H1 (cell line): ENCODE data around the gene ARHGAP8.

ENCODE experiments used
- KDM1A ChIP-seq: fragments of 200-600, 300-600 bp; sonication (generic); IDR thresholded peaks from 2 replicates; pipeline ENCODE4 v1.7.1; 2016; ENCODE audit warnings: mild to moderate bottlenecking, low read length, borderline replicate concordance
- TF ChIP-seq, protein P1 (sequence below): IDR thresholded peaks from 2 replicates; pipeline ENCODE4 v1.6.1; 2011; ENCODE audit warnings: low read length, improper control_type of control experiment
- TF ChIP-seq, protein P2 (sequence below), 3 experiments: IDR thresholded peaks; 1 replicate in 2 of 3; 2 replicates in 1 of 3; pipeline versions ENCODE4 v1.5.1 to v1.6.1; 2011; ENCODE audit warnings: low read length in 3 of 3, mild to moderate bottlenecking in 3 of 3, inconsistent platforms in 2 of 3, low read depth in 1 of 3, moderate library complexity in 1 of 3; ENCODE audit not compliant: insufficient read depth in 1 of 3; ENCODE audit errors: control extremely low read depth in 1 of 3

DNA sequence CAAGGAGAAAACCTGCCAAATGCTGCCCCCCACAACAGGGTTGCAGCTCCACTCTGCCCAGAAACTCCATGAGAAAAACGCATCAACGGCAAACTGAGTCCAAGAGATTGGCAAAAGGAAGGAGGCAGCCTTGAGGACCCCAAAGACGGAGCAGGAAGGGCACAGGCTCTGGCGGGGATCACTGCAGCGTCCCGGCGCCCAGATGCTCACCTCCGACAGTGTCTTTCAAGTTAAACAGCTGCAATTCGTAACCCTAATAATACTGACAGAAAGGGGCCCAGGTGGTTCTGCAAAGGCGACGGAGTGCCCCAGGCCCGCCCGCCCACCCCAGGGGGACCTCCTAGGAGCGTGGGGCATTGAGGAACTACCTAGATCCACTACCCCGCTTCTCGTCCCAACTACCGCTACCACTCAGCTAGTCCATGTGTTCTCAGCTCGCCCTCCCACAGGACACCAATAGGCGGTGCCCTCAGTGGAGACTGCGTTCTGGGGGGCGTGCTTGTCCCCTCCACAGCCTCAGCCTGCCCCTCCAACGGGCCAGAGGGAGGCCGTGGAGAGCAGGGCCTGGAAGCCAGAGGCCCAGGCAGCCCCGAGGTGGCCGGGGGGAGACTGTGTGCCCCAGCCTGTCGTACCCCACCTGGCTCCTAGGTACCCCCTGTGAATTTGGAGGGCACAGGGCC is 130.0 kb downstream of the ARHGAP8 start:
- TF ChIP-seq, protein P1, sequence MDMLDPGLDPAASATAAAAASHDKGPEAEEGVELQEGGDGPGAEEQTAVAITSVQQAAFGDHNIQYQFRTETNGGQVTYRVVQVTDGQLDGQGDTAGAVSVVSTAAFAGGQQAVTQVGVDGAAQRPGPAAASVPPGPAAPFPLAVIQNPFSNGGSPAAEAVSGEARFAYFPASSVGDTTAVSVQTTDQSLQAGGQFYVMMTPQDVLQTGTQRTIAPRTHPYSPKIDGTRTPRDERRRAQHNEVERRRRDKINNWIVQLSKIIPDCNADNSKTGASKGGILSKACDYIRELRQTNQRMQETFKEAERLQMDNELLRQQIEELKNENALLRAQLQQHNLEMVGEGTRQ: no peak
- TF ChIP-seq KDM1A: no peak
- TF ChIP-seq, protein P2, sequence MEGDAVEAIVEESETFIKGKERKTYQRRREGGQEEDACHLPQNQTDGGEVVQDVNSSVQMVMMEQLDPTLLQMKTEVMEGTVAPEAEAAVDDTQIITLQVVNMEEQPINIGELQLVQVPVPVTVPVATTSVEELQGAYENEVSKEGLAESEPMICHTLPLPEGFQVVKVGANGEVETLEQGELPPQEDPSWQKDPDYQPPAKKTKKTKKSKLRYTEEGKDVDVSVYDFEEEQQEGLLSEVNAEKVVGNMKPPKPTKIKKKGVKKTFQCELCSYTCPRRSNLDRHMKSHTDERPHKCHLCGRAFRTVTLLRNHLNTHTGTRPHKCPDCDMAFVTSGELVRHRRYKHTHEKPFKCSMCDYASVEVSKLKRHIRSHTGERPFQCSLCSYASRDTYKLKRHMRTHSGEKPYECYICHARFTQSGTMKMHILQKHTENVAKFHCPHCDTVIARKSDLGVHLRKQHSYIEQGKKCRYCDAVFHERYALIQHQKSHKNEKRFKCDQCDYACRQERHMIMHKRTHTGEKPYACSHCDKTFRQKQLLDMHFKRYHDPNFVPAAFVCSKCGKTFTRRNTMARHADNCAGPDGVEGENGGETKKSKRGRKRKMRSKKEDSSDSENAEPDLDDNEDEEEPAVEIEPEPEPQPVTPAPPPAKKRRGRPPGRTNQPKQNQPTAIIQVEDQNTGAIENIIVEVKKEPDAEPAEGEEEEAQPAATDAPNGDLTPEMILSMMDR (IDR thresholded peaks at IDR 0.05; ENCODE audit: control extremely low read depth in 1 of 3, insufficient read depth in 1 of 3, low read depth in 1 of 3, low read length in 3 of 3): peak; percentile 22 to 26 (median 23); a peak in 3 of 4 replicates
